Measurements from ENCODE around the gene CTNNBL1. TPM values are rescaled to one million over a fixed set of nuclear protein-coding genes. Genes with fewer than 3 reads are reported as not detected.

The CTNNBL1 gene
- polyA plus RNA-seq, 3 donors from 2014 or later: 99.5 to 109 (median 105) TPM

GRCh38 chr20:37798312-37798711, 104.5 kb downstream of the CTNNBL1 start:
- no peak for DNase-seq
- Mint-ChIP-seq H3K36me3 (peaks cover 16 to 27% (median 24%) of the 10 kb centered on the region in 3 donors), H3K27ac (no peak overlapping the region), H3K4me1 (peaks cover 10 to 31% of the 10 kb centered on the region in 2 donors), H3K4me3 (no peak overlapping the region), H3K9me3 (no peaks in the 10 kb centered on the region), H3K27me3 (ENCODE audit: low read depth in 3 of 3) (peaks cover 0 to 3% (median 0%) of the 10 kb centered on the region in 3 donors)

GRCh38 chr20:37800618-37801017, 106.8 kb downstream of the CTNNBL1 start:
- peaks cover 32 to 54% of the 10 kb centered on the region in 2 donors for H3K4me1 Mint-ChIP-seq
- no peak for DNase-seq
- H3K4me3 Mint-ChIP-seq: no peak overlapping the region
- H3K27me3 Mint-ChIP-seq (ENCODE audit: low read depth in 3 of 3): peaks cover 0 to 6% (median 0%) of the 10 kb centered on the region in 3 donors
- H3K9me3 Mint-ChIP-seq: no peaks in the 10 kb centered on the region
- H3K27ac Mint-ChIP-seq: no peak overlapping the region
- peaks cover 16 to 19% (median 19%) of the 10 kb centered on the region in 3 donors for H3K36me3 Mint-ChIP-seq

- Mint-ChIP-seq H3K9me3 (no peaks in the 10 kb centered on the region), H3K27ac (peak overlapping the region; percentile 4 to 42 (median 30)), H3K4me1 (peaks cover 34 to 59% of the 10 kb centered on the region in 2 donors), H3K27me3 (ENCODE audit: low read depth in 3 of 3) (peaks cover 0 to 6% (median 0%) of the 10 kb centered on the region in 3 donors), H3K36me3 (peaks cover 11 to 15% (median 13%) of the 10 kb centered on the region in 3 donors), H3K4me3 (no peak overlapping the region)
- no peak for DNase-seq
These were observed 108.1 kb downstream of the CTNNBL1 start for GRCh38 chr20:37801921-37802320.

GRCh38 chr20:37803438-37804307, 109.8 kb downstream of the CTNNBL1 start:
- H3K9me3 Mint-ChIP-seq: no peaks in the 10 kb centered on the region
- peaks cover 0 to 7% (median 2%) of the 10 kb centered on the region in 3 donors for H3K27me3 Mint-ChIP-seq (ENCODE audit: low read depth in 3 of 3)
- no peak for DNase-seq
- H3K4me3 Mint-ChIP-seq: peak overlapping the region in 3 of 5 donors; percentile 2 to 58 (median 25)
- peaks cover 34 to 52% of the 10 kb centered on the region in 2 donors for H3K4me1 Mint-ChIP-seq
- peaks cover 3 to 14% (median 3%) of the 10 kb centered on the region in 3 donors for H3K36me3 Mint-ChIP-seq
- peak overlapping the region; percentile 48 to 89 (median 84) for H3K27ac Mint-ChIP-seq

- peaks cover 34 to 53% of the 10 kb centered on the region in 2 donors for H3K4me1 Mint-ChIP-seq
- H3K4me3 Mint-ChIP-seq: peak overlapping the region; percentile 25 to 74 (median 58)
- DNase-seq: peak; percentile 26 to 55 (median 44)
- H3K27ac Mint-ChIP-seq: peak overlapping the region; percentile 74 to 90 (median 88)
- H3K27me3 Mint-ChIP-seq (ENCODE audit: low read depth in 3 of 3): peaks cover 2 to 10% (median 2%) of the 10 kb centered on the region in 3 donors
- no peaks in the 10 kb centered on the region for H3K9me3 Mint-ChIP-seq
- H3K36me3 Mint-ChIP-seq: peaks cover 7 to 19% (median 8%) of the 10 kb centered on the region in 3 donors
These were observed 111.0 kb downstream of the CTNNBL1 start for GRCh38 chr20:37804584-37805566.

- H3K9me3 Mint-ChIP-seq: no peaks in the 10 kb centered on the region
- H3K27me3 Mint-ChIP-seq (ENCODE audit: low read depth in 3 of 3): peaks cover 2 to 11% (median 2%) of the 10 kb centered on the region in 3 donors
- H3K4me3 Mint-ChIP-seq: no peak overlapping the region
- H3K4me1 Mint-ChIP-seq: peaks cover 32 to 46% of the 10 kb centered on the region in 2 donors
- no peak overlapping the region for H3K27ac Mint-ChIP-seq
- peaks cover 10 to 22% (median 19%) of the 10 kb centered on the region in 3 donors for H3K36me3 Mint-ChIP-seq
- no peak for DNase-seq
These were observed 113.8 kb downstream of the CTNNBL1 start for GRCh38 chr20:37807471-37808232.

- Mint-ChIP-seq H3K36me3 (peaks cover 10 to 21% (median 19%) of the 10 kb centered on the region in 3 donors), H3K27ac (peak overlapping the region in 1 of 6 donors; percentile 34), H3K27me3 (ENCODE audit: low read depth in 3 of 3) (peaks cover 2 to 11% (median 2%) of the 10 kb centered on the region in 3 donors)
These were observed 114.6 kb downstream of the CTNNBL1 start for GRCh38 chr20:37808233-37809070.

GRCh38 chr20:37810027-37810426, 116.2 kb downstream of the CTNNBL1 start:
- H3K4me1 Mint-ChIP-seq: peaks cover 12 to 26% of the 10 kb centered on the region in 2 donors
- no peak for DNase-seq
- H3K36me3 Mint-ChIP-seq: peaks cover 10 to 21% (median 19%) of the 10 kb centered on the region in 3 donors
- H3K9me3 Mint-ChIP-seq: no peaks in the 10 kb centered on the region
- peaks cover 2 to 8% (median 2%) of the 10 kb centered on the region in 3 donors for H3K27me3 Mint-ChIP-seq (ENCODE audit: low read depth in 3 of 3)
- H3K4me3 Mint-ChIP-seq: no peak overlapping the region
- H3K27ac Mint-ChIP-seq: no peak overlapping the region

More at GRCh38 chr20:37808233-37809070, 114.6 kb downstream of the CTNNBL1 start:
- peaks cover 28 to 38% of the 10 kb centered on the region in 2 donors for H3K4me1 Mint-ChIP-seq
- DNase-seq: no peak
- no peaks in the 10 kb centered on the region for H3K9me3 Mint-ChIP-seq
- no peak overlapping the region for H3K4me3 Mint-ChIP-seq

- H3K9me3 Mint-ChIP-seq: no peaks in the 10 kb centered on the region
- no peak overlapping the region for H3K4me3 Mint-ChIP-seq
These were observed 122.2 kb downstream of the CTNNBL1 start for GRCh38 chr20:37816003-37816402.

GRCh38 chr20:37816726-37817125, 122.9 kb downstream of the CTNNBL1 start:
- no peak for DNase-seq
- Mint-ChIP-seq H3K9me3 (no peaks in the 10 kb centered on the region), H3K27ac (peak overlapping the region in 1 of 6 donors; percentile 7), H3K27me3 (ENCODE audit: low read depth in 3 of 3) (peaks cover 0 to 3% (median 0%) of the 10 kb centered on the region in 3 donors), H3K4me3 (no peak overlapping the region), H3K36me3 (peaks cover 7 to 17% (median 14%) of the 10 kb centered on the region in 3 donors), H3K4me1 (peaks cover 2 to 19% of the 10 kb centered on the region in 2 donors)

More at GRCh38 chr20:37816003-37816402, 122.2 kb downstream of the CTNNBL1 start:
- Mint-ChIP-seq H3K27ac (no peak overlapping the region), H3K4me1 (peaks cover 2 to 19% of the 10 kb centered on the region in 2 donors), H3K27me3 (ENCODE audit: low read depth in 3 of 3) (peaks cover 0 to 3% (median 0%) of the 10 kb centered on the region in 3 donors), H3K36me3 (peaks cover 5 to 17% (median 9%) of the 10 kb centered on the region in 3 donors)
- no peak for DNase-seq

- Mint-ChIP-seq H3K4me3 (no peak overlapping the region), H3K4me1 (peaks cover 0 to 8% of the 10 kb centered on the region in 2 donors), H3K27ac (no peak overlapping the region), H3K36me3 (peaks cover 7 to 17% (median 7%) of the 10 kb centered on the region in 3 donors), H3K9me3 (no peaks in the 10 kb centered on the region), H3K27me3 (ENCODE audit: low read depth in 3 of 3) (no peaks in the 10 kb centered on the region)
- DNase-seq: no peak
These were observed 127.9 kb downstream of the CTNNBL1 start for GRCh38 chr20:37821696-37822095.

- Mint-ChIP-seq H3K9me3 (no peaks in the 10 kb centered on the region), H3K27me3 (ENCODE audit: low read depth in 3 of 3) (no peaks in the 10 kb centered on the region), H3K36me3 (peaks cover 7 to 17% (median 7%) of the 10 kb centered on the region in 3 donors), H3K4me3 (no peak overlapping the region), H3K4me1 (peaks cover 0 to 8% of the 10 kb centered on the region in 2 donors), H3K27ac (no peak overlapping the region)
- no peak for DNase-seq
These were observed 128.3 kb downstream of the CTNNBL1 start for GRCh38 chr20:37822141-37822601.

Measured in immature natural killer cell (primary cell).